TTC549 (cell line): ENCODE measurements around the gene DNAH11.
"Not testable (repeated sequence)": the region's sequence is repeated elsewhere in the genome, so short reads cannot be mapped to it uniquely, and the experiment has no call there.

Experiments
- FAIRE-seq: peaks from 2 replicates; lab custom pipeline; 2012; peaks lifted over from hg19 to GRCh38; lab: Jason Lieb, UNC

Gene DNAH11

GRCh38 chr7:21719846-21720245, 177.0 kb downstream of the DNAH11 start:
- FAIRE-seq: no peak

GRCh38 chr7:21722371-21722770, 179.5 kb downstream of the DNAH11 start:
- FAIRE-seq: no peak

GRCh38 chr7:21724562-21724961, 181.7 kb downstream of the DNAH11 start:
- FAIRE-seq: no peak

GRCh38 chr7:21730399-21730798, 187.6 kb downstream of the DNAH11 start:
- no peak for FAIRE-seq

GRCh38 chr7:21731977-21732376, 189.1 kb downstream of the DNAH11 start:
- no peak for FAIRE-seq

GRCh38 chr7:21732956-21733355, 190.1 kb downstream of the DNAH11 start:
- FAIRE-seq: not testable (repeated sequence)

- no peak for FAIRE-seq
Measured at GRCh38 chr7:21733837-21734236, 191.0 kb downstream of the DNAH11 start.

GRCh38 chr7:21743493-21743892, 200.7 kb downstream of the DNAH11 start:
- no peak for FAIRE-seq

GRCh38 chr7:21746949-21747348, 204.1 kb downstream of the DNAH11 start:
- no peak for FAIRE-seq

- FAIRE-seq: no peak
Measured at GRCh38 chr7:21747806-21748205, 205.0 kb downstream of the DNAH11 start.

GRCh38 chr7:21749378-21749777, 206.5 kb downstream of the DNAH11 start:
- FAIRE-seq: no peak

GRCh38 chr7:21753071-21753470, 210.2 kb downstream of the DNAH11 start:
- no peak for FAIRE-seq

- FAIRE-seq: no peak
Measured at GRCh38 chr7:21754963-21755362, 212.1 kb downstream of the DNAH11 start.

- no peak for FAIRE-seq
Measured at GRCh38 chr7:21757537-21758282, 214.9 kb downstream of the DNAH11 start.

- FAIRE-seq: no peak
Measured at GRCh38 chr7:21758286-21758685, 215.4 kb downstream of the DNAH11 start.

- no peak for FAIRE-seq
Measured at GRCh38 chr7:21762469-21762868, 219.6 kb downstream of the DNAH11 start.

GRCh38 chr7:21763818-21764217, 221.0 kb downstream of the DNAH11 start:
- FAIRE-seq: no peak

- FAIRE-seq: no peak
Measured at GRCh38 chr7:21766218-21766617, 223.4 kb downstream of the DNAH11 start.

- no peak for FAIRE-seq
Measured at GRCh38 chr7:21767300-21767900, 224.6 kb downstream of the DNAH11 start.

GRCh38 chr7:21768279-21768678, 225.4 kb downstream of the DNAH11 start:
- no peak for FAIRE-seq

GRCh38 chr7:21771266-21771665, 228.4 kb downstream of the DNAH11 start:
- FAIRE-seq: no peak

- FAIRE-seq: no peak
Measured at GRCh38 chr7:21771906-21772610, 229.2 kb downstream of the DNAH11 start.

- FAIRE-seq: no peak
Measured at GRCh38 chr7:21773326-21773725, 230.5 kb downstream of the DNAH11 start.
